Osteoblast (primary cell): ENCODE measurements around the gene CENPU. TPM values are rescaled to one million over a fixed set of nuclear protein-coding genes. Genes with fewer than 3 reads are reported as not detected.

Experiments used
- DNase-seq: peaks from one replicate; pipeline ENCODE4 v3.0.0; 2011; ENCODE audit warnings: low spot score, mixed read lengths; ENCODE audit not compliant: insufficient read length; ENCODE audit errors: missing footprints
- H2AFZ ChIP-seq: 2 replicates; pipeline ENCODE4 v1.6.0; 2011; ENCODE audit warnings: mild to moderate bottlenecking, low read length
- H3K27ac ChIP-seq: 2 replicates; pipeline ENCODE4 v1.5.1; 2011; ENCODE audit warnings: mild to moderate bottlenecking, low read depth, low read length, moderate library complexity
- H3K27me3 ChIP-seq: 2 replicates; pipeline ENCODE4 v1.6.0; 2012; ENCODE audit warnings: mild to moderate bottlenecking, control low read depth, inconsistent platforms, low read length, moderate library complexity; ENCODE audit not compliant: insufficient read depth
- H3K36me3 ChIP-seq: 2 replicates; pipeline ENCODE4 v1.5.1; 2011; ENCODE audit warnings: mild to moderate bottlenecking, low read length, control low read depth, moderate library complexity; ENCODE audit not compliant: insufficient read depth
- H3K4me1 ChIP-seq: 2 replicates; pipeline ENCODE4 v1.5.1; 2011; ENCODE audit warnings: mild to moderate bottlenecking, low read length, control low read depth, moderate library complexity; ENCODE audit not compliant: insufficient read depth
- H3K4me2 ChIP-seq: 2 replicates; pipeline ENCODE4 v1.6.0; 2011; ENCODE audit warnings: mild to moderate bottlenecking, low read length; ENCODE audit not compliant: insufficient read depth
- H3K4me3 ChIP-seq: fragments of 200-600 bp; sonication (generic); 3 replicates; pipeline ENCODE4 v1.5.1; 2012; ENCODE audit warnings: mild to moderate bottlenecking, low read length, inconsistent platforms; ENCODE audit not compliant: insufficient read depth
- H3K79me2 ChIP-seq: 2 replicates; pipeline ENCODE4 v1.6.0; 2012; ENCODE audit warnings: mild to moderate bottlenecking, low read length, control low read depth, inconsistent platforms; ENCODE audit not compliant: insufficient read depth
- H3K9me3 ChIP-seq: 2 replicates; pipeline ENCODE4 v1.5.1; 2011; ENCODE audit warnings: low read depth, low read length, control low read depth
- H4K20me1 ChIP-seq: 2 replicates; pipeline ENCODE4 v1.6.0; 2012; ENCODE audit warnings: mild to moderate bottlenecking, low read length, control low read depth; ENCODE audit not compliant: insufficient read depth
- CTCF ChIP-seq: IDR thresholded peaks from 2 replicates; pipeline ENCODE4 v1.5.1; 2011; ENCODE audit warnings: mild to moderate bottlenecking, low read depth, low read length, moderate library complexity; ENCODE audit errors: extremely low read depth
- total RNA-seq: library from RNA; depleted of rRNA; stranded (reverse); fragments of >200 nt; gene quantifications from 2 replicates; pipeline ENCODE4 v1.2.3, GENCODE V29; 2012

CENPU gene
- total RNA-seq, 1 donor = 5.1 TPM

GRCh38 chr4:184764601-184765000 lies 30.7 kb upstream of the CENPU start:
- no peak overlapping the region for H3K4me3 ChIP-seq
- no peak overlapping the region for H2AFZ ChIP-seq
- H3K36me3 ChIP-seq = peaks cover 20% of the 10 kb centered on the region
- H3K27me3 ChIP-seq = no peaks in the 10 kb centered on the region
- H3K27ac ChIP-seq = no peak overlapping the region
- H4K20me1 ChIP-seq = no peaks in the 10 kb centered on the region
- no peaks in the 10 kb centered on the region for H3K4me1 ChIP-seq
- DNase-seq = no peak
- no peaks in the 10 kb centered on the region for H3K9me3 ChIP-seq
- no peak for TF ChIP-seq CTCF
- no peak overlapping the region for H3K4me2 ChIP-seq
- H3K79me2 ChIP-seq = no peaks in the 10 kb centered on the region

DNA sequence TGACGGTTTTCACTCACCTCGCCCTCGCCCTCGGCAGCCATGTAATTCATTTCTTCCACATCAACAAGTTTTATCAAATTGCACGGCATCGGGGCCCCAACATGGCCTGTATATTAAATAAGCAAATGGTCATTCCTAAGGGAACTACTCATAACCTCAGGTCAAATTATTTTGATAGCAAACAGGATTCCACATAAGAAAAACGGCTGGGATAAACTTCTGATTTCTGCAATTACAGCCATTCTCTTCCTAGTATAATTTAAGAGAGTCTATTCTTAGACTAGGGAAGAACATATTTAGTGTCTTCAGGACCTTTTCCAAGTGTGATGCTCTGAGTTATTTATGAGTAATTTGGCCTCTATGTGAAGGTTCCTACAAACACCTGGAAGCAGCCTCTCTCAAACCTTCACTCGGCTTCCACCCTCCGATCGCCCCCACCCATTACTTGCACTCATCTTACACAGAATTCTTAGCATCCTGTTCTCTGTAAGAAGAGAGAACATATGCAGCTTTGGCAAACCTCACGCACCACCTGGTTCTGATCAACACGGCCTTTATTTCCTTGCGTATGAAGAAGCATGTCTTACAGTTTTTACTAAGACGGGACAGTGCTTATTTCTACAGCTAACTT lies 29.4 kb upstream of the CENPU start:
- no peaks in the 10 kb centered on the region for H4K20me1 ChIP-seq
- no peak overlapping the region for H3K27ac ChIP-seq
- H3K36me3 ChIP-seq = peaks cover 20% of the 10 kb centered on the region
- no peak for TF ChIP-seq CTCF
- no peaks in the 10 kb centered on the region for H3K4me1 ChIP-seq
- H2AFZ ChIP-seq = no peak overlapping the region
- no peaks in the 10 kb centered on the region for H3K9me3 ChIP-seq
- H3K79me2 ChIP-seq = no peaks in the 10 kb centered on the region
- no peak overlapping the region for H3K4me3 ChIP-seq
- H3K27me3 ChIP-seq = no peaks in the 10 kb centered on the region
- H3K4me2 ChIP-seq = no peak overlapping the region
- DNase-seq = no peak

- Histone ChIP-seq H3K27me3 (no peaks in the 10 kb centered on the region), H3K4me2 (no peak overlapping the region), H3K4me3 (no peak overlapping the region), H2AFZ (no peak overlapping the region), H3K4me1 (peaks cover 5% of the 10 kb centered on the region), H3K27ac (no peak overlapping the region), H3K36me3 (peaks cover 17% of the 10 kb centered on the region), H3K9me3 (no peaks in the 10 kb centered on the region), H3K79me2 (no peaks in the 10 kb centered on the region), H4K20me1 (no peaks in the 10 kb centered on the region)
- DNase-seq = no peak
- no peak for TF ChIP-seq CTCF
Observed at GRCh38 chr4:184762100-184762499, 28.2 kb upstream of the CENPU start.

- Histone ChIP-seq H4K20me1 (no peaks in the 10 kb centered on the region), H3K4me2 (no peak overlapping the region), H3K79me2 (no peaks in the 10 kb centered on the region), H3K9me3 (no peaks in the 10 kb centered on the region), H3K27me3 (no peaks in the 10 kb centered on the region), H3K4me1 (peaks cover 17% of the 10 kb centered on the region), H3K27ac (no peak overlapping the region), H3K36me3 (peaks cover 5% of the 10 kb centered on the region), H3K4me3 (no peak overlapping the region), H2AFZ (no peak overlapping the region)
- DNase-seq = no peak
- TF ChIP-seq CTCF = no peak
Observed at GRCh38 chr4:184760681-184761080, 26.8 kb upstream of the CENPU start.
